Activated naive CD4-positive, alpha-beta T cell treated with Interleukin-2 at 50 U/mL for 16 hours (primary cell): ENCODE measurements around the gene NAV2.

Source experiments
- DNase-seq: peaks from one replicate; pipeline ENCODE4 v3.0.0-alpha.2; 2020

Gene NAV2

DNA sequence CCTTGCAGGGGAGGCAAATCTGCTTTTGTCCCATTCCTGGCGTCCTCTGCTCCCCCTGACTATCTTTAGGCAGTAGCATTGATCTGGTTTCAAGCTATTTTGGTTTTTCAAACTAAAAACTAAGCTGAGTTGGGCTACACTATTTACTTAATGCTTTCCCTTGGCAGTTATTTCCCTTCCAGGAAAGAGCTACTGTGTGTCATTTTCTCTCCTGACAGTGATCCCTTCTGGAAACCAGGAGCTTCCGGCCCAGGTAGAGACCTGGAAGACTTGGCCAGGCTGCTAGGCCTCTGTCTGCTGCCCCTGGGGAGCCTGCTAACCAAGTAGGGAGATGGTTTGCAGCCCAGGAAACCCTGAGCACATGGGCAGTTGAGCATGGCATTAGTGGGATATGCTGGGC, 35.0 kb downstream of the NAV2 start:
- no peak for DNase-seq

DNA sequence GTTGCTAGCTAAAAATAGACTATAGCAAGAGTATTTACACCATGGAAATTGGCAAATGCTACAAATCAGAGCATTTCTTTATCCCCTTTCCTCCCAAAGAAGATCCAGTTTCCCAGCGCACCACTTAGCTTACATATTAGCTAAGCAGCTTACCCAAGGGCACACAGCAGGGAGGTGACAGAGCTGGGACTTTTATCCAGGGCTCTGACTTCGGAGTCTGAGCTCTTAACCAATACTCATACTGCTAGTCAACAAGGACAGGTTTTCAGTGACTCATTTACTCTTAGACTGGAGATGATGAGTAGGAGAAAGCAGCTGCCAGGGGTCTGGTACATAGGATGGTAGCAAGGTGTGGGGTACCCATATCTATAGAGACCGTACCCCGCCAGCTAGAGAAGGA, 38.4 kb downstream of the NAV2 start:
- no peak for DNase-seq

DNA sequence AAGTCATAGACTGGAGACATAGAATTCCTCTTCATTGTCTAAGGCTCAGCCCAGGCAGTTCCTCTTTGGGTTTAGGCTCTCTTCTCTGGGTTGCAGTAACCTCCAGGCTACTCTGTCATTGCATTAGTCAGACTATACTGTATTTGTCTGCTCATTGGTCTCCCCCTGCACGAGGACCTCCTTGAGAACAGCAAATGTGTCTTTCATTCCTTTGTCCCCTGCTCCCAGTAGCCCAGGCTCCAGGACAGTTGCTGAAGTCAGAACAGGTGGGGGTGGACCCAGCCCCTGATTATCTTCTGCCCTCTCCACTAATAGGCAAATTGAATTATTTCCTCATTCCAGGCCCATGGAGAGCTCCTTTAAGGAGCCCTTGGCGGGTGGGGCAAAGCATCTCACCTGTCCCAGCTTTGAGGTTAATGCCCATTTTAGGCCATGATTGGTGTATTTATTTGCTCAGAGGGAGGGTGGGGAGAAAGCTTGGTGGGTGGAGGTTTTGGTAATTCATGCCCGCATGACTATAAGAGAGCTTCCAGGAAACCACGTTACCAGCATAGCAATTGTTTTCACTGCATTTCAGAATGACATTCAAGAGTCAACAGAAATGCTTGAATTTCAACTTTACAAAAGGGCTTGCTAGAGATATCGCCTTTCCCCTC, 40.9 kb downstream of the NAV2 start:
- DNase-seq, result no peak

DNA sequence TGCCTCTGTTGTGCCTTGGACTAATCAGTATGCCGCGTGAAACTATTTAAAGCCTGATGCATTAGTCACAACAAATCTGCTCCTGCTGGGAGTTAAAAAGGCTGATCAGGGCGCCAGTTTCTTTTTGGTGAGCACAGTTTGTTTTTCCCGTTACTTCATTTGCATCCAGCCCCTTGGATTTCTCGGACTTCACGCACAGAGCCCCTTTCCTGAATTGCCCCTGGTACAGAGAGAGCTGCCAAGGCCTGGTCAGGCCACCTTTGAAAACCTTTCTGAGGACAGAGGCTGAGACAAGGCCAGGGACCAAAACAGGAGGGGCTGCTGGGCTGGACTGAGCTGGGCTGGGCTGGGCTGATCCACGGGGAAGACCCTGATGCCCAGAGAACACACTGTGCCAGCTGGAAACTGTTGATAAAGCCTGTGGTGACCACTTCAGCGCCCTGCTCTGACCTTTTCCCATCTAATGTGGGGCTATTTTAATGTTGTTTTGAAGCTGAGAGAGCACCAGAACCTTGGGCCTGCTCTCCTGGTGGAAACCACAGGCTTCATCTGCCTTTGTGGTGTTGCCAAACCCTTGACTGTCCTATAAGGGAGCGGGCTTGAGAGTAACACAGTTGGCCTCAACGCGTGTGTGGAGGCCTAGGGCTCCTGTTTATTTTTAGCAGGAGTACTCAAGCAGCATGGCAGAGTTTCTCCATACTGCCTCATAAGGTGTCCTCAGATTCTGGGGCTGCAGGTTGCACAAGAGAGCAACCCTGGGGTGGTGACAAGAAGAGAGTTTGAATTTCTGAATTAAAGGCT, 44.2 kb downstream of the NAV2 start:
- DNase-seq, result no peak

GRCh38 chr11:19759389-19759788, 46.8 kb downstream of the NAV2 start:
- no peak for DNase-seq

DNA sequence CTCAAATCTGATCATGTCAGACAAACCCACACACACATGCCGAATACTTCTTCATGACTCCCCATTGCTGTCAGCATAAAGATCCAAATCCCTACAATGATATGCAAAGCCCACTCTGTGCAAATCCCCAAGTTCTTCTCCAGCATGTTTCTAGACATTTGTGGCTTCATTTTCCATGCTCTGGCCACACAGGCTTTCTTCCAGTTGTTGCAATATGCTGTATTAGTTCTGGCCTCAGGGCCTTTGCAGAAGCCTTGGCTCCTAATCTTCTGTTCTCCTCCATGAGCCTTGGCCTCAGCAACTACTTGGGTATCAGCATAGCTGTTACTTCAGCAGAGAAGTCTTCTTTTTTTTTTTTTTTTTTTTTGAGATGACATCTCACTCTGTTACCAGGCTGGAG, 49.6 kb downstream of the NAV2 start:
- no peak for DNase-seq

DNA sequence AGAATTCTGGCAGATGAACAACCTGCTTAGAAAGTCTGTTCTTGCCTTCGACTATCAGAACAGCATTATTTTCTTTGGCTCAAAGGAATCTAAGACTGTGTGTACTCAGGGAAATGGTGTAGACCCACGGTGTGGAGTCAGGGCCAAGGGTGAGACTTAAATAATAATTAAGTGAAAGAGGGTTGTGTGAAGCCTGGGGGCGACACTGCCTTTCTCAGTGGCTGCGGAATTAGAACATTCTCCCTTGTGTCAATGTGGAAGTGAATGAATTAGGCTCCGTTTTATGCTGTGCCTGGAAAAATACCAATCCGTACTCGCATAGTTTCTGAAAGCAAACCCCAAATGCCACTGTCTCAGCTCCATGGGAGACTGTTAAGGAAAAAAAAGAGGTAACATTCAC, 50.7 kb downstream of the NAV2 start:
- no peak for DNase-seq

DNA sequence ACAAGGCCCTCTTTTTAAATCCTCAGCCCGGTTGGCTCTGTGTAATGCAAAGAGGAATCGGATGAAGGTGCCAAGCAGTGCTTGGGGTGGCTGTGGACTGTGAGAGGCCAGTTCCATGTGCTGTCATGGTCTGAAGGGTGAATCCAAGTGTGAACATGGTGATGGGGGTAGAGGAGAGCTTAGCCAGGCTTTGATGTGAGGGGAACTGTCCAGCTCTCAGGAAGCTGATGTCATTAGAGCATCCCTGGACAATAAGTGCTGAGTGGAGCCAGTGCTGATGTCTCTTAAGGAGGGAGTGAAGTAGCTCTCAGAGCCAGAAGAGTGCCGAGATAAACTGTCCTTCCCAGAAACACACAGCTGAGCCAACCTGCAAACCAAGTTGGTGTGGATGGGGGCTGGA, 53.6 kb downstream of the NAV2 start:
- DNase-seq, result no peak

DNA sequence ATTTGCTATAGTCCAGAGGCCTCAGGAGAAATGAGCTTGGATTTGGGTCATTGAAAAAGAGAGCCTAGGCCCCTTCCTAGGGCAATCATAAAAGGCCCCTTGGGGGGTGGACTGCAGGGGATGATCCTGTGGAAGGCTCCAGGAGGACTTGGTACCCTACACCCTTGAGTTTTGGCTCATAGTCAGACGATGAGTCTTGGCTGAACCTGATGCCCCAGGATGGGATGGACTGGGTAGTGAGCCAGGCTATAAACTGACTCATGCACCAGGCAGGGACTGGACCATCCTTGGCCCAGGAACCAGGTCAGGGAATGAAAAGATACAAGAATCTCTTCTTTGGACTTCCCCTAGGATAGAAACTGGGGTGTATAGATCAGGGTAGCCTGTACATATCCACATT, 54.2 kb downstream of the NAV2 start:
- DNase-seq, result no peak

- no peak for DNase-seq
Measured at GRCh38 chr11:19767627-19768151, 55.1 kb downstream of the NAV2 start.

DNA sequence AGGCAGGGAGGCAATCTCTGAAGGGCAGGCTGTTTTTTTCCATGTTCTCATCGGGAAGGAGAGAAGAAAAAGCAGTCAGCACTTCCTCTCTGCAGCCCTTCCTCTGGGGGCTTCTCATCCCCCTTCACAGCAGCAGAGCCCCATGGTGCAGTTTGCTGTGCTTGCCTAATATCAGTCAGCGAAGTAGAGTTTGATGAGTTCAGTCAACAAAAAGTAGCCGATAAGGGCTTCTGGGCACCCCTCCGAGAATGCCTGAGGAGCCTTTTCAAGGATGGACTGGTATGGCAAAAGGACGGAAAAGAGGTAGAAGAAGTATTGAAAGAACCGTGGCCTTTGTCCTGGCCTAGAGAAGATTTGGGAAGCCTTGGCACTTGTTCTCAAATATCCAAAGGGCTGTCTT, 55.6 kb downstream of the NAV2 start:
- DNase-seq, result no peak

- no peak for DNase-seq
Measured at GRCh38 chr11:19768815-19769214, 56.2 kb downstream of the NAV2 start.

DNA sequence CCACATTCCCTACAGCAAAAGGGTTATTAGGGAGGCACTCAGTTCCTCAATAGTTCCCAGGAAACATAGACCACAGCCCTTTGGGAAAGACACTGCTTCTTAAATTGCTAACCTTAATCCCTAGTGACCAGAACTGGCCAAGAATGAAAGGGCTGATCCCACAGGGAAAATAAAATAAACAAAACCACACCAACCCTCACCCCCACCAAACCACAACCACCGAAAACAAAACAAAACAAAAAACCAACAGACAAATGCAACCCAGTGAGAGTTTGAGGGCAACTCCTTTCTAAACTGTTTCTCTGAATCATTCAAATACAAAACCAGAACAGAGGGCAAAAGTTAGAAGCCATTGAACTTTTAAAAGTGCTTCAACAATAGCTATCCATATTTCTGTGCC, 57.2 kb downstream of the NAV2 start:
- no peak for DNase-seq

GRCh38 chr11:19770277-19770676, 57.6 kb downstream of the NAV2 start:
- no peak for DNase-seq

- no peak for DNase-seq
Measured at GRCh38 chr11:19771463-19771862, 58.8 kb downstream of the NAV2 start.

DNA sequence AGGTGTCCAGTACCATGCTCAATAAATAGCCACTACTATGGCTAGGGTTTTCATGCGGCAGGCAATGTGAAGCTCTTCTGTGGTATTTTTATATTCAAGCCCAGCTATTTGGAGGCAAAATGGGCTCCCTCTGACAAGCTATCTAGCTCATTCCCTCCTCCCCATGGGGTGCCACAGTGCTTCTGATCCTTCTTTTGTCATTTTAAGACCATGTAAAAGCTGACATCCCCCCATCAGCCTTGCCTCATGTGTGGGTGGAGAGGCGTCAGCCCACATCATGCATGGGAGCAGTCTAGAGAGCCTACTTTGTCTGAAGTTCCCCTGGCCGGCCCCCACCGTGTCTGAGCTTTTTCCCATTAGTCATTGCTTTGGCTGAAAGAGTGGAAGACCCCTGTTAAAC, 59.8 kb downstream of the NAV2 start:
- DNase-seq, result no peak

DNA sequence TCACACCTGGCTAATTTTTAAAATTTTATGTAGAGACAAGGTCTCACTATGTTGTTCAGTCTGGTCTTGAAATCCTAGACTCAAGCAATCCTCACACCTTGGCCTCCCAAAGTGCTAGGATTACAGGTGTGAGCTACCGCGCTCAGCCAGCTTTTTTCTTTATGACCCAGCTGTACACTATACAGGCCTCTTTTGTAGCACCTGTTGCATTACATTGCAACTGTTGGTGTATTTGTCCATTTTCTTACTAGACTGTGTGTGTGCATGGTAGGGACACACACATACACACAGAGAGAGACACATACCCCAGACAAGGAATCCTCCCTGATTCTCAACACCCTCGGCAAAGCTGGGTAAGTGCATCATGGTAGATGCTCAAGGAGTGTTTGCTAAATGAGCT, 61.7 kb downstream of the NAV2 start:
- no peak for DNase-seq

GRCh38 chr11:19774817-19775580, 62.4 kb downstream of the NAV2 start:
- no peak for DNase-seq

DNA sequence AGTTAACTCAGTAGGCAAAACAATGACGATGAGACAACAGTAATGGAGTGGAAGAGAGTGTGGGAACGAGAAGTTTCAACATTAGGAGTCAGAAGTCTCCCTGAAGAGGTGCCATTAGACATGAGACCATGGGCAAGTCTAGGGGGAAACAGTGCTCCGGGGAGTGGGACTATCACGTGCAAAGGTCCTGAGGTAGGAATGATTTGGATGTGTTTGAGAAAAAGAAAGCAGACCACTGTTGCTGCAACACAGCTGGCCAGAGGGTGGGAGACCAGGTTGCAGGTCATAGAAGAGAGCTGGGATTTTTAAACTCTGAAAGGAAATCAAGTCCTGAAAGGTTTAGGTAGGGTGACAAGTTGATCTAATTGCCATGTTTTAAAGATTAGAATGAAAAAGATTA, 63.0 kb downstream of the NAV2 start:
- no peak for DNase-seq

DNA sequence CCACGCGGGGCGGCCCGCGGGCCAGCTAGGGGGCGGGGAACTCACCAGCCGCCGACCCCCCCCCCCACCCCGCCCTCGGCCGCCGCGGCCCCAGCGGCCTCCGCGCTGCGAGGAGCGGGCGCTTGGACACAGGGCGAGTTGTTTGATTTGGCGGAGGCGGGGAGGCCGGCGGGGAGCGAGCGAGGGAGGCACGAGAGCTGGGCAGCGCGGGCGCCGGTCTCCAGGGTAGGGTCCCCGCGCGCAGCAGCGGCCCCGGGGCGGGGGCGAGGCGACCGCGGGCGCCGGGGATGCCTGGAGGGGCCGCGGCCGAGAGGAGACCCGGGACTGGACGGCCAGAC, 64.4 kb downstream of the NAV2 start:
- no peak for DNase-seq

DNA sequence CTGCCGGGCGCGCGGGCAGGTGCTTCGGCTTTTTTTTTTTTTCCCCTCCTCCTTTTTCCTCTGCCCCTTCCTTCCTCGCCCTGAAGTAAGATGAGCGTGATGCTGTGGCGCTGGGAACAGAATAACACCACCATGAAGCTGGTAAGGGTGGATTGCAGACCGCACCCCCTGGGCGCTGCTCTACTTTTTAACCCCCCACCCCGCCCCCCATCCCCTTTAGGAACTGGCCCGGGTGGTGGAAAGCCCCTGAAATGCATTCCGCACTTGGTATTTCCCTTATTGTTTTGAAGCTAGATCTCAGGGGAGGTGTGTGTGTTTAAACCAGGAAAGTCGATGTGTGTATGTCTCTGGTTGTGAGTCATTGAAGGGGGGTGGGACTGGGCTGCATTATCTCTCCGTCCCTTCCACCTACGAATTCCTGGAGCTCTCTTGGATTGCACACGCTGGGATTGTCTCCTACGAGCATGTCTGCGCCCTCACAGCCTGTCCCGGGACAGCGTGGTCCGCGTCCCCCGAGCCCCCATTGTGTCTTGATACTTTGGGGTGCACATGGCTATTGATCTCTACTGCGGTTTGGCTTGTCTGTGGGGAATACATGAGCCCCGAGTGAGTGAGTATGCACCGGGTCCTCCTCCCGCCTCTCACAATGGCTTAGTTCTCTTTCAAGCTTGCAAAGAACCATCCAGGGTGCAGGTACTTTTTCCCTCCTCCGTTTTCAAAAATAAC, 64.9 kb downstream of the NAV2 start:
- no peak for DNase-seq

- DNase-seq, result no peak
Measured at GRCh38 chr11:19779740-19780139, 67.1 kb downstream of the NAV2 start.

DNA sequence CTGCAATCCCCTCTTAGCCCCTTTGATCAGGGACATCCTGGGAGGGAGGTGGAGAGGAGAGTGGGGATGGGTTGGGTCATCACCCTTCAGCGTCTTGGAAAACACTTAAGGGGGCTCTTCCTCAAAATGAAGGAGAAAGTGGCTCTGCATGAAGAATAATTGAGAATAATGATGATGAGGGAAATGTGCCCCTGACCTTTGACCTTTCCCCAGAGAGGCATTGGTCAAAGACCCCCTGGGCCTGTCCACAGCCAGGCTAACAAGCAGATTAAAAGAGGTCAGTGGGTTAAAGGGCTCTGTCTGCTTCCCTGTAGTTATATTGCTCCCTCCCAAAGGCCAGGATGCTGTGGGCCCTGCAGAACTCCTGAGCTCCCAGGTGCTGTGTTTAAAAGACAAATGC, 68.7 kb downstream of the NAV2 start:
- DNase-seq, result no peak
